Jurkat, Clone E6-1 (cell line): Measurements from ENCODE around the gene NLK.
"Not testable (repeated sequence)": the region's sequence is repeated elsewhere in the genome, so short reads cannot be mapped to it uniquely, and the experiment has no call there.

Experiments
- DNase-seq: peaks from one replicate; pipeline ENCODE4 v3.0.0-alpha.2; 2011; ENCODE audit warnings: low read depth, low spot score
- H3K4me3 ChIP-seq: 2 replicates; pipeline ENCODE4 v1.5.1; 2011; ENCODE audit warnings: mild to moderate bottlenecking, low read length, control low read depth, moderate library complexity

NLK gene

DNA sequence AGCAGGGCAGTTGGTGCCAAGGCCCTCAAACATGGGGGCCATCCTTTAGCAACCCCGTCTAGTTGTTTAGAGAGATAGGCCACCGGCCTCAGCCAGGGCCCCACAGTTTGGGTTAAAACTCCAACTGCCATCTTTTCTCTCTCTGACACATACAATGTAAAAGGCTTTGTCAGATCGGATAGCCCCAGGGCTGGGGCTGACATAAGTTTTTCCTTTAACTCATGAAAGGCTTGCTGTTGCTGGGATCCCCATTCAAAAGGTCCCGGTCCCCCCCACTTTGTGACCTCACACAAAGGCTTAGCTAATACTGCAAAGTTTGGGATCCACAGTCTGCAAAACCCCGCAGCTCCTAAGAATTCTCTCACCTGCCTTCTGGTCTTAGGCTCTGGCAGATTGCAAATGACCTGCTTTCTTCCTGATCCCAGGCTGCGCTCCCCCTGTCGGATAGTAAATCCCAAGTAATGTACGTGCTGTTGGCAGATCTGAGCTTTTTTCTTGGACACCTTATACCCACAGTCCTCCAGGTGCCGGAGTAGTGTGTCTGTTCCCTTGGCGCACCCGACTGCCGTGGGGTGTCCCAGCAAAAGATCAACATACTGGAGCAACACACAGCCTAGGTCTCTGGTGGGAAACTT, 192.7 kb downstream of the NLK start:
- not testable (repeated sequence) for H3K4me3 ChIP-seq, DNase-seq

DNA sequence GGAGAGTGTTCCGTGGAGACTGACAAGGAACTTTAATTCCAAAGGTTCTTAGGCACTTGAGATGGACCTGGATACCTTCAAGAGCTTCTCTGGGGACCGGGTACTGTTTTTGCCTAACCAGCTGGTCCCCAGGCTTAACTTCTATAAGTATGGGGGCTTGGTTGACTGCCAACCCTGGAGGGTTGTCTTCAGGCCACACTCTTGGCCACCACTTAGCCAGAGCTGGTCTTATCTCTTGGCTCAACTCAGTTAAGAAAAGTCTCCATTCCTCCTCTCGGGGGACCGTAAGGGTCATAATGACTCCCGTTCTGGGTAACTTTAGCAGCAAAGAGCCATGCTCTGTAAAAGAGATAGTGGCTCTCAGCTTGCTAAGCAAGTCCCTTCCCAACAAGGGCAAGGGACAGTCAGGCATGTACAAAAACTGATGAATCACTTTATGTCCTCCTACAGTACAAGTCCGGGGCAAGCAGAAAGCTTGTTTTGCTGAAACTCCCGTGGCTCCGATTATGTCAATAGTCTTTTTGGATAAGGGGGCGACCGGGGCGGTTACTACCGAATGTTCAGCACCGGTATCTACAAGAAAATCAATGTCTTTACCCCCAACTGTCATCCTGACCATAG, 193.7 kb downstream of the NLK start:
- DNase-seq, H3K4me3 ChIP-seq: not testable (repeated sequence)

DNA sequence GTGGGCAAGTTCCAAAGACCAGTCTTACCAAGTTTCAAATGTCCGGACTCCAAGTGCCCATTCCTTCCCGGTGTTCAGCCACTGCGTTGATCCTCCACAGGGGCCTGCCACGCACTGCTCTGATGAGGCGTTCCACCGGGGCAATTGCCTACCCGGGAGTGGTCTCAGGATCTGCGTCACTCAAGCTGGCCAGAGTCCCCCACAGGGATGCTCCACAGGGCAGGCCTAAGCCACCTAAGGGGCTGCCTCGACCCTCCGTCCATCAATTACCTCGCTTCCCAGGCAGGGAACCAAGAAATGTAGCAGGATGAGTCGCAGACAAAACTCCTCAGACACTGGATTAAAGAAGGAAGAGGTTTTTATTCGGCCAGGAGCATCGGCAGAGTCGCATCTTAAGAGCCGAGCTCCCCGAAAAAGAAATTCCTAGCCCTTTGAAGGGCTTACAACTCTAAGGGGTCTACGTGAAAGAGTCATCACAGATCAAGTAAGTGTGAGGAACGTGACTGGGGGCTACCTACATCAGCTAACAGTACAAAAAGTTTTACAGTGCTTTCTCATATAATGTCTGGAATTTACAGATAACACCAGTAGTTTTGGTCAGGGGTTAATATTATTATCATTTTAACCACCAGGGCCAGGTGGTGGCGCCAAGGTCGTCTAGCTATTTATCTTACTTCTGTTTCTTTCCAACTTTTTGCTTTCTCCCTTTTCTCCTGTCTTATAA, 196.2 kb downstream of the NLK start:
- not testable (repeated sequence) for H3K4me3 ChIP-seq, DNase-seq

DNA sequence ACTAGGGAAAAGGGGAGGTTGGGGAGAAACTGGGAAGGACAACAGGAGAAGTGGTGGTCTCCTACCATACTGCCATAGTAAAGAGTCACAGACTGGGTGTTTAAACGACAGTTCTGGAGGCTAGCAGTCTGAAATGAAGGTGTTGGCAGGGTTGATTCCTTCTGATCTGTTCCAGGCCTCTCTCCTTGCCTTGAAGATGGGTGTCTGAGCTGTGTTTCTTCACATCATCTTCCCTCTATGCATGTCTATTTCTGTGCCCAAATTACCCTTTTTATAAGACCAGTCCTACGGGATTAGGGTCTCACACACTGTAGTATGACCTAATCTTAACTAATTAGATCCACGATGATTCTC, 196.8 kb downstream of the NLK start:
- H3K4me3 ChIP-seq: no peak overlapping the region
- DNase-seq: no peak

DNA sequence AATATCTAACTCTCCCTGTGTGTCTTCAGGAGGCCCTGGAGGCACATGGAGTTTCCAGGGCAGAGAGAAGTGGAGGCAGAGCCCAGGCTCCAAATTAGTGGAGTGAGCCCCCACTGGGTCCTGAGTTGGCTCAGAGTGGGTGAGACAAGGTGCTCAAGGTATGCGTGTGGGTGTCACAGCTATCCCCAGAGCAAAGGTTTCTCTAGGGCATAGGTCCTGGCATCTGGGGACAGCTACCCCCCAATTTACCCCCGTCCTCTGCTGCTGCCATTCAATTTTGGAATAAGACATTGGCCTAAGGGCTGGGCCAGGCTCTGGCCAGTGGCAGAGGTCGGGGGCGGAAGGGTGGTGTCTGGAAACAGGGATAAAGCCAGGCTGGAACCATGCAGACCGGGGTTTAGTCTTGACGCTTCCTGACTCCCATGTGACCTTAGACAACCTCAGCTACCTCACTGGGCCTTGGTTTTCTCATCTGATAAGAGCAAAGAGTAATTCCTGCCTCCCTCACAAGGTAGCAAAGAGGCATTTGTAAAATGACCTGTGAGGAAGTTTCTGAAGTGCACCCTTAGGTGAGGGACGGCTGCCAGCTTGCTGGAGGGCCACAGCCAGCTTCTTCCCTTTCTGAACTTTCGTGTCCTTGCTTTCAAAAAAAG, 198.3 kb downstream of the NLK start:
- no peak for DNase-seq
- H3K4me3 ChIP-seq: no peak overlapping the region

DNA sequence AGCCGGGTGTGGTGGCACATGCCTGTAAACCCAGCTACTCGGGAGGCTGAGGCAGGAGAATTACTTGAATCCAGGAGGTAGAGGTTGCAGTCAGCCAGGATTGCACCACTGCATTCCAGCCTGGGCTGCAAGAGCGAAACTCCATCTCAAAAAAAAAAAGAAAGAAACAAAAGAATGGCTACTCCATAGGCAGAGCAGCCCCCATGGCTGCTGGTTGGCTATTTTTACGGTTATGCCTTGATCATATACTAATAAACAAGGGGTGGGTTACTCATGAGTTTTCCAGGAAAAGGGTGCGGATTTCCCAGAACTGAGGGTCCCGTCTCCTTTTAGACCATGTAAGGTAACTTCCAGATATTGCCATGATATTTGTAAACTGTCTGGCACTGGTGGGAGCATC, 200.3 kb downstream of the NLK start:
- DNase-seq: no peak

DNA sequence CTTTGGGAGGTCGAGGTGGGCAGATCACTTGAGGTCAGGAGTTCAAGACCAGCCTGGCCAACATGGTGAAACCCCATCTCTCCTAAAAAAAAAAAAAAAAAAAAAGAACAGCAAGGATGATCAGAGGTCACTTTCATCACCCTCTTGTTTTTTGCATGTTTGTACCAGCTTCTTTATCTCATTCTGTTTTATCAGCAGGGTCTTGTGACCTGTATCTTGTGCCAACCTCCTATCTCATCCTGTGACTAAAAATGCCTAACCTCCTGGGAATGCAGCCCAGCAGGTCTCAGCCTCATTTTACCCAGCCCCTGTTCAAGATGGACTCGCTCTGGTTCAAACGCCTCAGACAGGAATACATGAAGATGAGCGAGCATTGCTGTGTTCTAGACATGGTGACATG, 200.8 kb downstream of the NLK start:
- DNase-seq, H3K4me3 ChIP-seq: not testable (repeated sequence)

More for the DNA sequence above, 200.3 kb downstream of the NLK start:
- no peak overlapping the region for H3K4me3 ChIP-seq

DNA sequence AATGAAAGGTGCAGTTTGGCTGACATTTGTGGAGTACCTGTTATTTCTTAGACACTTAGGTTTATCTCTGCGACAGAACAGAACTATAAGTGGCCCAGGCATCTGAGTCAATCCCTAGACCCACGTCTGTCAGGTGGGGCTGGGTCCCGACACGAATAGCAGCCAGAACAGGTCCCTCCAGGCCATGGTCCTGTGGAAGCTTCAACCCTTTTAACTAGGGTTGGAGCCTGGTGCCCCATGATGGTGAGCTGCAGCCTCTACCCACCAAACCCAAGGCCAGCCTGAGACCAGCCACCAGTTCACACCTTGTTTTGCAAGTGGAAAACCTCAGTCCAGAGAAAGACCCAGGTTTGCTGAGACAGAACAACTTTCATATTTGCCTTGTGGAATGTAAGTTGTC, 202.0 kb downstream of the NLK start:
- H3K4me3 ChIP-seq: no peak overlapping the region
- DNase-seq: no peak
